ENCODE measurements around the gene LRRD1.

- TF ChIP-seq ZNF274 (IDR thresholded peaks at IDR 0.05; ENCODE audit: low read depth, low read length) (no peak), YY1 (IDR thresholded peaks at IDR 0.05; ENCODE audit: insufficient read depth, insufficient read length) (no peak)
Measured at GRCh38 chr7:92206672-92207071, 27.7 kb upstream of the LRRD1 start.
